Esophagus (tissue), 2 donors: ENCODE data around the gene FAF2. TPM values are rescaled to one million over a fixed set of nuclear protein-coding genes. Genes with fewer than 3 reads are reported as not detected.
"Not testable (repeated sequence)": the region's sequence is repeated elsewhere in the genome, so short reads cannot be mapped to it uniquely, and the experiment has no call there.

Source experiments
- H3K27ac ChIP-seq, 2 donors: one replicate each; pipeline ENCODE4 v1.5.1; 2013; ENCODE audit warnings: low read depth in 2 of 2, mild to moderate bottlenecking in 2 of 2, inconsistent platforms in 1 of 2, low read length in 1 of 2, moderate library complexity in 1 of 2
- H3K27me3 ChIP-seq, 2 donors: one replicate each; pipeline ENCODE4 v1.6.1; 2013; ENCODE audit warnings: low read length in 2 of 2, control low read depth in 1 of 2, mild to moderate bottlenecking in 1 of 2; ENCODE audit not compliant: insufficient read depth in 2 of 2, control insufficient read depth in 1 of 2
- H3K36me3 ChIP-seq, 2 donors: one replicate each; pipeline ENCODE4 v1.6.1; 2013; ENCODE audit warnings: low read length in 1 of 2; ENCODE audit not compliant: control insufficient read depth in 2 of 2, insufficient read depth in 2 of 2
- H3K4me1 ChIP-seq, 2 donors: one replicate each; pipeline ENCODE4 v1.6.1; 2013; ENCODE audit warnings: low read length in 1 of 2; ENCODE audit not compliant: control insufficient read depth in 2 of 2, insufficient read depth in 2 of 2
- H3K4me3 ChIP-seq, 2 donors: one replicate each; pipeline ENCODE4 v1.5.1; 2013; ENCODE audit warnings: low read length in 2 of 2, mild to moderate bottlenecking in 2 of 2, low read depth in 1 of 2, moderate library complexity in 1 of 2
- H3K9me3 ChIP-seq, 2 donors: one replicate each; pipeline ENCODE4 v1.6.1; 2013; ENCODE audit warnings: mild to moderate bottlenecking in 2 of 2, low read depth in 1 of 2, low read length in 1 of 2, moderate library complexity in 1 of 2; ENCODE audit not compliant: control insufficient read depth in 2 of 2, insufficient read depth in 1 of 2
- WGBS, 2 donors: extraction: QIAGEN DNeasy Blood & Tissue Kit; methylation state at CpG; one replicate each; pipeline ENCODE4 v1.1.7; 2013; 5-methylcytosine and 5-hydroxymethylcytosine counted together
- polyA plus RNA-seq, 2 donors: library from polyadenylated mRNA; stranded (reverse); fragments of 200-250 nt; gene quantifications; one replicate each; pipeline ENCODE4 v1.2.3, GENCODE V29; 2013
- donor health status: healthy with polysubstance abuse.
- donor health status: Bipolar disorder and iron deficiency.

The FAF2 gene
- polyA plus RNA-seq, 2 donors, result 9.7 to 12.6 TPM

- H3K4me1 ChIP-seq, result no peaks in the 10 kb centered on the region
- WGBS, 2 donors, result 89 to 97% methylated on average over 2 of the region's 2 CpGs
- no peak overlapping the region for H3K27ac ChIP-seq
- no peaks in the 10 kb centered on the region for H3K9me3 ChIP-seq
- no peaks in the 10 kb centered on the region for H3K27me3 ChIP-seq
- H3K4me3 ChIP-seq, result no peak overlapping the region
- H3K36me3 ChIP-seq, result no peaks in the 10 kb centered on the region
Measured at GRCh38 chr5:176471098-176471497, 22.9 kb downstream of the FAF2 start.

GRCh38 chr5:176473335-176474006 is 25.3 kb downstream of the FAF2 start:
- Histone ChIP-seq H3K9me3 (no peaks in the 10 kb centered on the region), H3K27ac (no peak overlapping the region), H3K4me1 (no peaks in the 10 kb centered on the region), H3K4me3 (no peak overlapping the region), H3K27me3 (no peaks in the 10 kb centered on the region), H3K36me3 (no peaks in the 10 kb centered on the region)
- 88 to 93% methylated on average over 7 of the region's 7 CpGs for WGBS, 2 donors

GRCh38 chr5:176474476-176474875 is 26.3 kb downstream of the FAF2 start:
- Histone ChIP-seq H3K4me1 (no peaks in the 10 kb centered on the region), H3K9me3 (no peaks in the 10 kb centered on the region), H3K27ac (no peak overlapping the region), H3K36me3 (no peaks in the 10 kb centered on the region), H3K27me3 (no peaks in the 10 kb centered on the region), H3K4me3 (no peak overlapping the region)
- 93 to 98% methylated on average over 1 of the region's 1 CpG for WGBS, 2 donors

- Histone ChIP-seq H3K4me3 (no peak overlapping the region), H3K4me1 (no peaks in the 10 kb centered on the region), H3K9me3 (no peaks in the 10 kb centered on the region), H3K27ac (peak overlapping the region in 1 of 2 donors; percentile 40), H3K36me3 (peaks cover 3 to 7% of the 10 kb centered on the region in 2 donors), H3K27me3 (no peaks in the 10 kb centered on the region)
- WGBS, 2 donors, result 95 to 97% methylated on average over 4 of the region's 4 CpGs
Measured at GRCh38 chr5:176481711-176482110, 33.5 kb downstream of the FAF2 start.

- Histone ChIP-seq H3K36me3 (peaks cover 3 to 11% of the 10 kb centered on the region in 2 donors), H3K4me3 (no peak overlapping the region), H3K27me3 (no peaks in the 10 kb centered on the region), H3K9me3 (no peaks in the 10 kb centered on the region), H3K4me1 (no peaks in the 10 kb centered on the region), H3K27ac (no peak overlapping the region)
- 80 to 81% methylated on average over 2 of the region's 2 CpGs for WGBS, 2 donors
Measured at GRCh38 chr5:176485176-176485575, 37.0 kb downstream of the FAF2 start.

GRCh38 chr5:176486189-176486757 is 38.1 kb downstream of the FAF2 start:
- Histone ChIP-seq H3K36me3 (peaks cover 3 to 13% of the 10 kb centered on the region in 2 donors), H3K4me3 (no peak overlapping the region), H3K4me1 (no peaks in the 10 kb centered on the region), H3K9me3 (no peaks in the 10 kb centered on the region), H3K27ac (no peak overlapping the region), H3K27me3 (no peaks in the 10 kb centered on the region)
- 80 to 87% methylated on average over 7 of the region's 7 CpGs for WGBS, 2 donors

GRCh38 chr5:176487160-176487559 is 39.0 kb downstream of the FAF2 start:
- H3K36me3 ChIP-seq, result peaks cover 3 to 16% of the 10 kb centered on the region in 2 donors
- H3K4me3 ChIP-seq, H3K27ac ChIP-seq, H3K27me3 ChIP-seq, H3K9me3 ChIP-seq, H3K4me1 ChIP-seq: not testable (repeated sequence)
- WGBS, 2 donors, result 97 to 98% methylated on average over 4 of the region's 4 CpGs

GRCh38 chr5:176489077-176489476 is 40.9 kb downstream of the FAF2 start:
- Histone ChIP-seq H3K9me3 (no peaks in the 10 kb centered on the region), H3K36me3 (peaks cover 10 to 23% of the 10 kb centered on the region in 2 donors), H3K4me3 (no peak overlapping the region), H3K27me3 (no peaks in the 10 kb centered on the region), H3K4me1 (peaks cover 0 to 3% of the 10 kb centered on the region in 2 donors), H3K27ac (peak overlapping the region in 1 of 2 donors; percentile 9)
- WGBS, 2 donors, result 82 to 83% methylated on average over 1 of the region's 1 CpG

- Histone ChIP-seq H3K27ac (no peak overlapping the region), H3K9me3 (no peaks in the 10 kb centered on the region), H3K4me3 (no peak overlapping the region), H3K4me1 (peaks cover 0 to 3% of the 10 kb centered on the region in 2 donors), H3K36me3 (peaks cover 10 to 25% of the 10 kb centered on the region in 2 donors), H3K27me3 (no peaks in the 10 kb centered on the region)
- 97 to 100% methylated on average over 1 of the region's 1 CpG for WGBS, 2 donors
Measured at GRCh38 chr5:176490301-176490700, 42.1 kb downstream of the FAF2 start.

GRCh38 chr5:176491101-176491502 is 42.9 kb downstream of the FAF2 start:
- Histone ChIP-seq H3K4me3 (no peak overlapping the region), H3K27me3 (no peaks in the 10 kb centered on the region), H3K27ac (no peak overlapping the region), H3K4me1 (peaks cover 0 to 3% of the 10 kb centered on the region in 2 donors), H3K9me3 (no peaks in the 10 kb centered on the region), H3K36me3 (peaks cover 10 to 20% of the 10 kb centered on the region in 2 donors)
- 62 to 63% methylated on average over 3 of the region's 3 CpGs for WGBS, 2 donors
